Occipital lobe (tissue), 2 donors: ENCODE data around the gene ETV1. TPM values are rescaled to one million over a fixed set of nuclear protein-coding genes. Genes with fewer than 3 reads are reported as not detected.
A peak's percentile ranks its signal among the peaks of the same experiment; 100 is the strongest.

Experiments
- DNase-seq: peaks from one replicate; lab custom pipeline; 2025; lab: John Stamatoyannopoulos, UW
- total RNA-seq: library from RNA; depleted of rRNA; stranded (reverse); fragments of >200 nt; gene quantifications from one replicate; pipeline ENCODE4 v1.2.3, GENCODE V29; 2014

Gene ETV1
- 66.1 TPM for total RNA-seq

- peak; percentile 53 for DNase-seq
Measured at GRCh38 chr7:13989126-13989948, at the start of gene ETV1. Gene ETV1, minus strand, starts transcription at chr7:13989666. Its CDS starts 614 bp downstream, at chr7:13989052.

DNA sequence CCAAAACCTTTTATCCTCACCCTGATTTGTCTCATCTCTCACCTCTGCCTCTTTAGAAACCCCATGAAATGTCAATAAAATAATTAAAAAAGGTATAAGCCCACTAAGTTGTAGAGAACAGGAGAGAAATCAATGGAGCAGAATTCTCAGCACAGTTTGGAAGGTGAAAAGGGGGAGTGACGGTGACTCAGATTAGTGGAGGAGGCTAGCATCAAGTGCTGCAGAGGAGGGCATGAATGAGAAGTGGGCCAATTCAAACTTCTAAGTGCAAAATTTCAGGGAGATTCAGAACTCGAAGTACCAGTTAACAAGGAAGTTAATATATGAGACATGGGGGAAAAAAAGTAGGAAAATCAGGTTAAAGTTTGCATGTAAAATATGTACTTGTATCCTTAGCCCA lies 34.9 kb upstream of the ETV1 start:
- no peak for DNase-seq

- no peak for DNase-seq
Measured at GRCh38 chr7:14023838-14024237, 34.4 kb upstream of the ETV1 start.

DNA sequence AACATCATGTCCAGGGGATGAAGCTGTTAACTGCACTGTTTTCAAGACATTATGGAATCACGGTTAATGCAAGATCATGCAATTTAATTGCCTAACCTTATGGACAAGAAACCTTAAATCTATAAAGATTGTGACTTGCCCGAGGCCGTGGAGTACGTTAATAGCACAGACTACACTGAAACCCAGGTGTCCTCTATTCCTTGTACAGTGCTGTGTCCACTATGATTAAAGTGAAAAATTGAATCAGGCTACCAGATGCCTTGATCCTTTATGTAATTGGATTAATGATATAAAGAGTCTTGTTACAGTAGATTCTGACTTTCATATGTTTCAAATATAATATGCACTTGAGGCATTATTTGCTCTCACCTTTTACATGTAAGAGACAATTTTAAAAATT lies 33.9 kb upstream of the ETV1 start:
- DNase-seq = no peak

DNA sequence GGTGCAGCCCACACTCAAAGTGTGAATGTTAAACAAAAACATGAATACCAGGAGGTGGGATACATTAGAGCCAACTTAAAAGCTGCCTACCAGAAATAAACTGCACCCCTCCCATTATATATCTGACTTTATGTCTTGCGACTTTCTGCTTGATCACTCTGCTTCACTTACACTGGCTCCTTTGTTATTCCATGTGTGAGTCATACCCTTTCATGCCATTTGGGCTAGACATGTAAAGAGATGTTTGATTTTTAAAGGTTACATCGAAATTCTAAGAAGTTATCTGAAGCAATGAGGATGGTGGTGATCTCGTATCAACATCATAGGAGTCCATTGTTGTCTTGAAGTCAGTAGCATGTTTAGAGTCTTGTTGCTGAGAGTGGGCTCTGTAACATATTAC lies 31.6 kb upstream of the ETV1 start:
- no peak for DNase-seq

DNA sequence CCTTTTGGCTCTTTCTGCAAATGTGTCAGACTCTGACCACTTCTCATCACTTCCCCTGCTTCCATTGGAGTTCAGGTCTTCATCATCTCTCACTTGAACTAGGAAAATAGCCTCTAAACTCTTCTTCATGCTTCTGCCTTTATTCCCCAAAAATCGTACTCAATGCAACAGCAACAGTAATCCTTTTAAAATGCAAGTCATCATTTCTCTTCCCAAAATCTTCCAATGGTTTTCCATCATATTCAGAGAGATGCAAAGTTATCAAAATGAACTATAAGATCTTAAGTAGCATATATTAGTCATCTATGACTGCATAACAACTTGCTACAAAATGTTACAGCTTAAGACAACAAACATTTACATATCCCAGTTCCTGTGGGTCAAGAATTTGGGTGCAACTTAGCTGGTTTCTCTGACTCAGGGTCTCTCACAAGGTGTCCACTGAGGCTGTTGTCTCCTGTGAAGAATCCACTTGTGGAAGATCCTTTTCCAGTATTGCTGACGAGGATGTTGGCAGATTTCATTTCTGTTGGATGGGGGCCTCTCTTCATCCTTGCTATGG lies 31.0 kb upstream of the ETV1 start:
- no peak for DNase-seq

- DNase-seq = no peak
Measured at GRCh38 chr7:14018751-14019150, 29.3 kb upstream of the ETV1 start.

GRCh38 chr7:14016950-14017349 lies 27.5 kb upstream of the ETV1 start:
- no peak for DNase-seq

DNA sequence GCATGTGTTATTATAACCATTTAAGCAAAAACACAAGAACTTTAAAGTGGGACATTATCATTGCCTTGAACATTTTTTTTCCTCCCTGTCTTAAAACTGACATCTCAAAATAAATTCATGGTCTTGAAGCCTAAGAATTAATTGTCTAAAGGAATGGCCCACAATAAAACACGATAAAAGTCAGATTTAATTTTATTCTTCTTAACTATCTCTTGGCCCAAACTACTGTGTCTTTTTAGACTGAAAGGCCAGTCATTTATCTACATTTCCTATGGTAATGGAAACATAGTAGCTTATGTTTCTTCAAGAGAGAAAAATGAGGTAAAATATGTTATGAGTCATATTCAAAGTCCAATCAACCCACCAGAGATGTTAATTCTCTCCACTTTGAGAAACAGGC lies 24.4 kb upstream of the ETV1 start:
- no peak for DNase-seq

DNA sequence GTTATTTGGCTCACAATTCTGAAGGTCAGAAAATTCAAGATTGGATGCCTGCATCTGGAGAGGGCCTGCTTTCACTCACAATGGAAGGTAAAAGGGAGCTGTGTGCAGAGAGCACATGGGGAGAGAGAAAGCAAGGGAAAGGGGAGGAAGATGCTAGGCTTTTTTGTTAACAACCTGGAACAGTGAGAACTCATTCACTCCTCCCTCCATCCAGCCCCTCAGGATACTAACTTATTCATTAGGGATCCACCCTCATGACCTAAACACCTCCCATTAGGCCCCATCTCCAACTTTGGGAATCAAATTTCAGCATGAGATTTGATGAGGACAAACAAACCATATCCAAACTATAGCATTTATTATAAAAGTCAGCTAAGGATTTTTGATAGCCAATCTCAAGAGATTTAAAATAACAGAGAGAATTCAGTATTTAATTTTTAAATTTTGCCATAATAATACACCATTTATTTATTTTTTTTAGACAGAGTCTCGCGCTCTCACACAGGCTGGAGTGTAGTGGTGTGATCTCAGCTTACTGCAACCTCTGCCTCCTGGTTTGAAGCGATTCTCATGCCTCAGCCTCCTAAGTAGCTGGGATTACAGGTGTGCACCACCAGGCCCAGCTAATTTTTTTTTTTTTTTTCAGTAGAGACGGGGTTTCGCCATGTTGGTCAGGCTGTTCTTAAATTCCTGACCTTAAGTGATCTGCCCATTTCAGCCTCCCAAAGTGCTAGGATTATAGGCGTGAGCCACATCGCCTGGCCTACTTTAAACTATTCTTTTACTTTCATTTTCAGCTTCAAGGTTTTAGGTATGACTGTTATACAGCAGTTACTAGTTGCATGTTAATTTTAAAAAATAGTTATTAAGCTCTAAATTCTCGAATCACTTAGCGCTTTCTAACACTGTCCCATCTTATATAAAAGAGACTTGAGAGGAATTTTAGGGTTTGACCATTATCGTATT lies 20.3 kb upstream of the ETV1 start:
- no peak for DNase-seq

- no peak for DNase-seq
Measured at GRCh38 chr7:14001139-14001538, 11.7 kb upstream of the ETV1 start.

DNA sequence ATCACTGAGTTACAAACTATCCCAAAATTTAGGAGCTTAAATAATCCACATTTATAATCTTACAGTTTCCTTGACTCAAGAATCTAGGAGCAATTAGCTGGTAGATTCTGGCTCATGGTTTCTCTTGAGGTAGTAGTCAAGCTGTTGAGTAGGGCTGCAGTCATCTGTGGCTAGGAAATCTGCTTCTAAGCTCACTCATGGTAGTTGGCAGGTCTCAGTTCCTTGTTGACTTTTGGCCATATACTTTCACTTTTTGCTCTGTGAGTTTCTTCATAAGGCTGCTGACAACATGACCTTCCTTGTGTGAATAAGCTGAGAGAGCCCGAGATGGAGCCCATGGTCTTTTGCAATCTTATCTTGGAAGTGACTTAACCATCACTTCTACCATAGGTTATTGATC lies 10.8 kb upstream of the ETV1 start:
- no peak for DNase-seq

DNA sequence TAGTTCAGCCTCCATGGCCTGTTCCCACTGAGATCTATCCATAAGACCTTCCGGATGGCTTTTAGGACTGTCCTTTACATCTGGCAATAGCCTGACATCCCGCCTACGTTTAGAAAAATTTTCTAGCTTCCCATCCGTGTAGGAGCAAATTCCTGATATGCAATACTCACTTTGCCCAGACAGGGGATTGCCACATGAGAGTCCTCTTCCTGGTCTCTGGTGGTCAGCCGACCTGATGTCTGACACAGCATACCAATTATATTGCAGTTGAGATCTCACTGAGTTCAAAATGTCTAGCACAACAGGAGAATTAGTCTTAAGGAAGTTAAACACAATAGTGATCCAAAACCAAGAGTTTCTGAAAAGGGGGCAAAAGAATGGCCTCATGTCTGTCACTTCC lies 9.4 kb upstream of the ETV1 start:
- no peak for DNase-seq

GRCh38 chr7:13992596-13992964 lies 3.1 kb upstream of the ETV1 start:
- no peak for DNase-seq

GRCh38 chr7:13991791-13992595 lies 2.5 kb upstream of the ETV1 start:
- DNase-seq = no peak

GRCh38 chr7:13990984-13991790 lies 1.7 kb upstream of the ETV1 start:
- peak; percentile 90 for DNase-seq

GRCh38 chr7:13990319-13990983 lies 985 bp upstream of the ETV1 start:
- DNase-seq = peak; percentile 34

DNA sequence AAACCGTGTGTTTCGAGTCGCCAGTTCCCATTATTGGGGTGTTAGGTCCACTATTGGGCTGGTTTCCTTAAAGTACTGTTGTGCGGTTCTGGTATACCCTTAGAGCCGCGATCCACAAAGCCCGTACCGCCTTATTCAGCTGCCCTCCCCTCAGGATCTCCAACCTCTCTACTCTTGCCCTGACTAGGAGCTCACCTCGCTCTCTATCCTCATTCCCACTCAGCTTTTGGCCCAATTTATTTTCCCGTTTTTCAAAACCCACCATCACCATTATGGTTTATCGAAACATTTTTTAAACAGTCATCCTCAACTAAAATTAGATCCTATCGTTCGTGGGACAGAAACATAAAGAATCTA lies 461 bp upstream of the ETV1 start:
- DNase-seq = no peak

- no peak for DNase-seq
Measured at GRCh38 chr7:13988731-13989125, 738 bp downstream of the ETV1 start.

- DNase-seq = no peak
Measured at GRCh38 chr7:13988065-13988464, 1.4 kb downstream of the ETV1 start.
